ENCODE results near the gene TMEM182. TPM values are rescaled to one million over a fixed set of nuclear protein-coding genes. Genes with fewer than 3 reads are reported as not detected.

The TMEM182 gene
- total RNA-seq, 1 donor from 2014 or later: 5.8 TPM

DNA sequence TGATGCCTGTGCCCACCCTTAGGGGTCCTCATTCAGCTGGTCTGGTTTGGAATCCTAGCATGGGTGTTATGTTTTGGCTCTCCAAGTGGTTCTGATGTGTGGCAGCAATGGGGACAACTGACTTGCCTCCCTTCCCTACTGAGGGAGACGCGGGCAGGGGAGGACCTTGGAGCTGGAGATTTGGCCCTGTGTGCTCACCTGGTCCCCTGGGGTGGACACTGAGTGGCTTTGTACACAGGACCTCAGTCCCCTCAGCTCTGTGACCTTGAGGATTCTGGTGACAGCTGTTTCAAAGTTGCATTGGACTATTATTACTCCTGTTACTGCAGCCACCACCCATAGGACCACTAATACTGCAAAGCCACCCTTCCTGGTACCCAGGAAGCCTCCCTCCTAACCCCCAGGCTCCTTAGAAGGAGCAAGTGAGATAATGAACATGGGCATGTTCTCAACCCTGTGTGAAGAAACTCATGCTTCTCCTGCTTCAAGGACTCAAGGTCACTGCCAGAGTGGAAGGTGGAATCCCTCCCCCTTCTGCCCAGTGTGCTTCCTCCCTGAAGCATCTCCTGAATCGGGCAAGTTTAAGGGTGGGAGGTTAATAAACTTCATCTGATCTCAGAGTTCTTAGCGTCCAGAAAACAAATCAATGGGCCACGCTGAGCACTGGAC is 26.5 kb downstream of the TMEM182 start:
- Histone ChIP-seq H3K4me3 (ENCODE audit: insufficient read depth, low read depth, low read length) (no peak overlapping the region), H2AFZ (ENCODE audit: low read depth, low read length) (no peak overlapping the region), H3K27me3 (ENCODE audit: insufficient read depth, low read length) (no peaks in the 10 kb centered on the region), H3K79me2 (ENCODE audit: insufficient read depth, low read length) (no peaks in the 10 kb centered on the region), H3K36me3 (ENCODE audit: insufficient read depth, low read length) (no peaks in the 10 kb centered on the region), H3K27ac (ENCODE audit: low read depth, low read length) (no peak overlapping the region), H4K20me1 (ENCODE audit: insufficient read depth, low read length) (no peaks in the 10 kb centered on the region), H3K4me1 (ENCODE audit: insufficient read depth, low read length) (no peaks in the 10 kb centered on the region), H3K4me2 (ENCODE audit: low read length) (no peak overlapping the region), H3K9ac (ENCODE audit: low read length) (no peak overlapping the region), H3K9me3 (ENCODE audit: insufficient read depth, low read depth, low read length) (no peaks in the 10 kb centered on the region)
- no peak overlapping the region for H3K27ac Mint-ChIP-seq (ENCODE audit: unreplicated experiment)
- no peak overlapping the region for H3K4me3 Mint-ChIP-seq (ENCODE audit: unreplicated experiment)
- TF ChIP-seq CTCF (IDR thresholded peaks at IDR 0.05; ENCODE audit: insufficient read depth, low read depth, low read length): no peak
- no peak for TF ChIP-seq EZH2 (IDR thresholded peaks at IDR 0.05; ENCODE audit: insufficient read depth, low read length)
- H3K4me1 Mint-ChIP-seq (ENCODE audit: low read depth, unreplicated experiment): peaks cover 2% of the 10 kb centered on the region
- peaks cover 3% of the 10 kb centered on the region for H3K36me3 Mint-ChIP-seq (ENCODE audit: low read depth, unreplicated experiment)
- peaks cover 2% of the 10 kb centered on the region for H3K9me3 Mint-ChIP-seq (ENCODE audit: unreplicated experiment)
- no peaks in the 10 kb centered on the region for H3K27me3 Mint-ChIP-seq (ENCODE audit: low read depth, unreplicated experiment)
- no peak for FAIRE-seq
- no peak for DNase-seq (ENCODE audit: low read depth)

- Mint-ChIP-seq H3K4me3 (ENCODE audit: unreplicated experiment) (no peak overlapping the region), H3K27ac (ENCODE audit: unreplicated experiment) (no peak overlapping the region), H3K36me3 (ENCODE audit: low read depth, unreplicated experiment) (peaks cover 3% of the 10 kb centered on the region), H3K27me3 (ENCODE audit: low read depth, unreplicated experiment) (no peaks in the 10 kb centered on the region), H3K9me3 (ENCODE audit: unreplicated experiment) (peaks cover 2% of the 10 kb centered on the region), H3K4me1 (ENCODE audit: low read depth, unreplicated experiment) (no peaks in the 10 kb centered on the region)
- FAIRE-seq (no peak), DNase-seq (ENCODE audit: low read depth) (no peak)
- H3K4me3 ChIP-seq (ENCODE audit: insufficient read depth, low read depth, low read length): no peak overlapping the region
- H3K27ac ChIP-seq (ENCODE audit: low read depth, low read length): no peak overlapping the region
- no peaks in the 10 kb centered on the region for H4K20me1 ChIP-seq (ENCODE audit: insufficient read depth, low read length)
- H3K79me2 ChIP-seq (ENCODE audit: insufficient read depth, low read length): no peaks in the 10 kb centered on the region
- H3K9ac ChIP-seq (ENCODE audit: low read length): no peak overlapping the region
- no peaks in the 10 kb centered on the region for H3K36me3 ChIP-seq (ENCODE audit: insufficient read depth, low read length)
- no peaks in the 10 kb centered on the region for H3K27me3 ChIP-seq (ENCODE audit: insufficient read depth, low read length)
- no peak for TF ChIP-seq CTCF (IDR thresholded peaks at IDR 0.05; ENCODE audit: insufficient read depth, low read depth, low read length)
- TF ChIP-seq EZH2 (IDR thresholded peaks at IDR 0.05; ENCODE audit: insufficient read depth, low read length): no peak
- no peak overlapping the region for H2AFZ ChIP-seq (ENCODE audit: low read depth, low read length)
- H3K9me3 ChIP-seq (ENCODE audit: insufficient read depth, low read depth, low read length): no peaks in the 10 kb centered on the region
- H3K4me2 ChIP-seq (ENCODE audit: low read length): no peak overlapping the region
- H3K4me1 ChIP-seq (ENCODE audit: insufficient read depth, low read length): no peaks in the 10 kb centered on the region
Observed at GRCh38 chr2:102788885-102789260, 27.0 kb downstream of the TMEM182 start.

DNA sequence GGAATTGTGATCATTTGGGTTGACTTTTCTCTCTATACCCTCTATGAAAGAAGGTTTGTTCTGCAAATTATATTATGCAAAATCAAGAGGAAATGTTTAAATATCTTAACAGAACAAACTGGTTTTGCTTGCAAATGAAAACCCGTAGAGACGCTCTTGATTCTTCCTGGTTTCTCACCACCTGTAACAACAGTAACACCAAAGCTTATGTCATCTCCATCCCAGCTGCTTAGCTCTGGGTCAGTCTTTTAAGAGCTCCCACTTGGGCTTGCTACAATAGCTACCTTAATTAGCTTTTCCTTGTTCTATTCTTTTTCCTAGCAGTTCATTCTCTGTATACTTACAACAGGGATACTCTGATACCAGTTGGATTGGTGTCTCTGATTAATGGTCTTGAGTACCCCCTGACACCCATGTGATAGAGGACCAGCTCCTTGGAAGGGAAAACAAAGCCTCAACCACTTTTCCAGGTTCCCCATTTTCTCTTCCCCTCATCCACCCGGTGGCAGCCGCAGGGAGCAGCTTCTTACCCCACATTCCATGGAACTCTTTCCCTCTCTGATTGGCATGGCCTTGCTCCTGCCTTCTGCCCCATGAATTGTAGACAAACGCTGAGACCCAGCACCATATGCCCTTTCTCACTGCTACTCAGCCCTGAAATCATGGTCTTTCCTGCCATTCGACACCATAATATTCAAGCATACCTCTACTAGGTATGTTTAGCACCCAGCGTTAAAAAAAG is 27.7 kb downstream of the TMEM182 start:
- Histone ChIP-seq H4K20me1 (ENCODE audit: insufficient read depth, low read length) (no peaks in the 10 kb centered on the region), H3K27ac (ENCODE audit: low read depth, low read length) (no peak overlapping the region), H3K27me3 (ENCODE audit: insufficient read depth, low read length) (no peaks in the 10 kb centered on the region), H3K4me2 (ENCODE audit: low read length) (no peak overlapping the region), H3K79me2 (ENCODE audit: insufficient read depth, low read length) (no peaks in the 10 kb centered on the region), H3K9ac (ENCODE audit: low read length) (no peak overlapping the region), H3K9me3 (ENCODE audit: insufficient read depth, low read depth, low read length) (no peaks in the 10 kb centered on the region), H3K36me3 (ENCODE audit: insufficient read depth, low read length) (no peaks in the 10 kb centered on the region), H3K4me1 (ENCODE audit: insufficient read depth, low read length) (no peaks in the 10 kb centered on the region), H3K4me3 (ENCODE audit: insufficient read depth, low read depth, low read length) (no peak overlapping the region), H2AFZ (ENCODE audit: low read depth, low read length) (no peak overlapping the region)
- Mint-ChIP-seq H3K4me1 (ENCODE audit: low read depth, unreplicated experiment) (no peaks in the 10 kb centered on the region), H3K9me3 (ENCODE audit: unreplicated experiment) (peaks cover 2% of the 10 kb centered on the region), H3K27me3 (ENCODE audit: low read depth, unreplicated experiment) (no peaks in the 10 kb centered on the region), H3K4me3 (ENCODE audit: unreplicated experiment) (no peak overlapping the region), H3K27ac (ENCODE audit: unreplicated experiment) (no peak overlapping the region), H3K36me3 (ENCODE audit: low read depth, unreplicated experiment) (peaks cover 3% of the 10 kb centered on the region)
- DNase-seq (ENCODE audit: low read depth) (no peak), FAIRE-seq (no peak)
- TF ChIP-seq EZH2 (IDR thresholded peaks at IDR 0.05; ENCODE audit: insufficient read depth, low read length) (no peak), CTCF (IDR thresholded peaks at IDR 0.05; ENCODE audit: insufficient read depth, low read depth, low read length) (no peak)

Data from astrocyte (in vitro differentiated cells and primary cell).